ENCODE measurements around the gene CD69.

Gene CD69

GRCh38 chr12:9760699-9761418 is at the start of gene CD69:
Gene CD69 (minus strand): TSS chr12:9760901. CDS start chr12:9760820, 81 bp downstream.
- in situ Hi-C loops (cut with MboI; ENCODE audit: low pct_unique_long_range_greater_than_20kb, low sequenced_read_pairs, unreplicated experiment), result no loop called here
- TF ChIP-seq, protein P1, sequence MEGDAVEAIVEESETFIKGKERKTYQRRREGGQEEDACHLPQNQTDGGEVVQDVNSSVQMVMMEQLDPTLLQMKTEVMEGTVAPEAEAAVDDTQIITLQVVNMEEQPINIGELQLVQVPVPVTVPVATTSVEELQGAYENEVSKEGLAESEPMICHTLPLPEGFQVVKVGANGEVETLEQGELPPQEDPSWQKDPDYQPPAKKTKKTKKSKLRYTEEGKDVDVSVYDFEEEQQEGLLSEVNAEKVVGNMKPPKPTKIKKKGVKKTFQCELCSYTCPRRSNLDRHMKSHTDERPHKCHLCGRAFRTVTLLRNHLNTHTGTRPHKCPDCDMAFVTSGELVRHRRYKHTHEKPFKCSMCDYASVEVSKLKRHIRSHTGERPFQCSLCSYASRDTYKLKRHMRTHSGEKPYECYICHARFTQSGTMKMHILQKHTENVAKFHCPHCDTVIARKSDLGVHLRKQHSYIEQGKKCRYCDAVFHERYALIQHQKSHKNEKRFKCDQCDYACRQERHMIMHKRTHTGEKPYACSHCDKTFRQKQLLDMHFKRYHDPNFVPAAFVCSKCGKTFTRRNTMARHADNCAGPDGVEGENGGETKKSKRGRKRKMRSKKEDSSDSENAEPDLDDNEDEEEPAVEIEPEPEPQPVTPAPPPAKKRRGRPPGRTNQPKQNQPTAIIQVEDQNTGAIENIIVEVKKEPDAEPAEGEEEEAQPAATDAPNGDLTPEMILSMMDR (IDR thresholded peaks at IDR 0.05; ENCODE audit: extremely low read depth, insufficient read depth, missing control alignments), result no peak
- DNase-seq (ENCODE audit: low spot score), result peak; percentile 29

DNA sequence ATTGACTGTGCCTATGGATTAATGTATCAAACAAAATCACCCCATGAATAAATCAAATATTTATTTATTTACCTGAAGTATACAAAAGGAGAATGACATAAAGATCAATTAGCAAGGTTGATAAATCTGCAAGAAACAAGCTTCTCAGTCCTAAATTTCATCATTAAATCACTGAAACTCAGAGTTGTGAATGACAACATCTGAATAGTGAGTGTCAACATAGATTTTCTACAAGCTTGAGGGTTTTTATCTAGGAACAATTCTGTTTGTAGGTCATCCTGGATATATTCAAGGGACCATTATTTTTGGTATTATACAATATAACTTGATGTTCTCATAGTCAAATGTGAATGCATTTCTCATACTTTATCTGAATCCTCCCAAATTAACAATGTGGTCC is 49.2 kb upstream of the CD69 start:
- TF ChIP-seq, protein P1 (IDR thresholded peaks at IDR 0.05; ENCODE audit: extremely low read depth, insufficient read depth, missing control alignments), result no peak
- no peak for DNase-seq (ENCODE audit: low spot score)
- in situ Hi-C loops (cut with MboI; ENCODE audit: low pct_unique_long_range_greater_than_20kb, low sequenced_read_pairs, unreplicated experiment), result loop anchor here (10.0 kb wide), 1 partner anchor 115 kb away; no protein-coding TSS in a partner anchor

GRCh38 chr12:9809338-9809737 is 48.6 kb upstream of the CD69 start:
- in situ Hi-C loops (cut with MboI; ENCODE audit: low pct_unique_long_range_greater_than_20kb, low sequenced_read_pairs, unreplicated experiment), result no loop called here
- TF ChIP-seq, protein P1 (IDR thresholded peaks at IDR 0.05; ENCODE audit: extremely low read depth, insufficient read depth, missing control alignments), result no peak
- DNase-seq (ENCODE audit: low spot score), result no peak

DNA sequence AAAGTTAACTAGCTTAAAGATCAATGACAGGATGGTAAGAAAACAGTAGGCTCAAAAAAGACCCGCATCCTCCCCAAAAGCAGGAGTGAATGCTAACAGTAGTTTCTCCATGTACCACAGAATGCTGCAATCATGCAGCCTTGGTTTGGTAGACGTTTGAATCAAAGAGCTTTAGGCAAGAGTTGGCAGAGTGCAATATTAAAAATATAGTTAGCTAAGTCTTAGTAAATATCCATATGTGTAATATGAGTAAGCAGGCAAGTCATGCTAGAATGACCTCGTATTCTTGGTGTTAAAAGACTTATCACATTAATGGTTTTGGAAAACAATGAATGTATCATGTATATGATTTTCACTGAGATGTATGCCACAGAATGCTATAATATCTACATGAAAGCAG is 47.8 kb upstream of the CD69 start:
- TF ChIP-seq, protein P1 (IDR thresholded peaks at IDR 0.05; ENCODE audit: extremely low read depth, insufficient read depth, missing control alignments), result no peak
- DNase-seq (ENCODE audit: low spot score), result no peak
- in situ Hi-C loops (cut with MboI; ENCODE audit: low pct_unique_long_range_greater_than_20kb, low sequenced_read_pairs, unreplicated experiment), result no loop called here

- no peak for DNase-seq (ENCODE audit: low spot score)
- TF ChIP-seq, protein P1 (IDR thresholded peaks at IDR 0.05; ENCODE audit: extremely low read depth, insufficient read depth, missing control alignments), result no peak
- in situ Hi-C loops (cut with MboI; ENCODE audit: low pct_unique_long_range_greater_than_20kb, low sequenced_read_pairs, unreplicated experiment), result no loop called here
These were observed 46.0 kb upstream of the CD69 start for GRCh38 chr12:9806714-9807113.

DNA sequence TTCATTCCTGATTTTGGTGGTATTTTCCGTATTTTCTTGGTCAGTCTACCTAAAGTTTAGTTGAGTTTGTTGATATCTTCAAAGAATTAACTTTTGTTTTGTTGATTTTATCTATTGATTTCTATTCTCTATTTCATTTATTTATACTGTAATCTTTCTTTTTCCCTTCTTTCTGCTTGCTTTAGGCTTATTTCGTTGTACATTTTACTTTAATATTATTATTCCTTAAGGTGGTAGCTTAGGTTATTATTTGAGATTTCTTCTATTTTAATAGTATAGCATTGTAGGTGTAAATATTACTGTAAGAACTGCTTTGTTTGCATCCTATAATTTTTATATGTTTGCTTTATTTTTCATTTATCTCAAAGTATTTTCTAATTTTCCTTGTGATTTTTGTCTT is 45.2 kb upstream of the CD69 start:
- no peak for DNase-seq (ENCODE audit: low spot score)
- in situ Hi-C loops (cut with MboI; ENCODE audit: low pct_unique_long_range_greater_than_20kb, low sequenced_read_pairs, unreplicated experiment), result no loop called here
- TF ChIP-seq, protein P1 (IDR thresholded peaks at IDR 0.05; ENCODE audit: extremely low read depth, insufficient read depth, missing control alignments), result no peak
